ENCODE results near the gene AVPI1. TPM values are rescaled to one million over a fixed set of nuclear protein-coding genes. Genes with fewer than 3 reads are reported as not detected.
"Not testable (repeated sequence)": the region's sequence is repeated elsewhere in the genome, so short reads cannot be mapped to it uniquely, and the experiment has no call there.

AVPI1 gene
- total and polyA plus RNA-seq, 8 donors: 2.3 to 38.2 (median 19.6) TPM

DNA sequence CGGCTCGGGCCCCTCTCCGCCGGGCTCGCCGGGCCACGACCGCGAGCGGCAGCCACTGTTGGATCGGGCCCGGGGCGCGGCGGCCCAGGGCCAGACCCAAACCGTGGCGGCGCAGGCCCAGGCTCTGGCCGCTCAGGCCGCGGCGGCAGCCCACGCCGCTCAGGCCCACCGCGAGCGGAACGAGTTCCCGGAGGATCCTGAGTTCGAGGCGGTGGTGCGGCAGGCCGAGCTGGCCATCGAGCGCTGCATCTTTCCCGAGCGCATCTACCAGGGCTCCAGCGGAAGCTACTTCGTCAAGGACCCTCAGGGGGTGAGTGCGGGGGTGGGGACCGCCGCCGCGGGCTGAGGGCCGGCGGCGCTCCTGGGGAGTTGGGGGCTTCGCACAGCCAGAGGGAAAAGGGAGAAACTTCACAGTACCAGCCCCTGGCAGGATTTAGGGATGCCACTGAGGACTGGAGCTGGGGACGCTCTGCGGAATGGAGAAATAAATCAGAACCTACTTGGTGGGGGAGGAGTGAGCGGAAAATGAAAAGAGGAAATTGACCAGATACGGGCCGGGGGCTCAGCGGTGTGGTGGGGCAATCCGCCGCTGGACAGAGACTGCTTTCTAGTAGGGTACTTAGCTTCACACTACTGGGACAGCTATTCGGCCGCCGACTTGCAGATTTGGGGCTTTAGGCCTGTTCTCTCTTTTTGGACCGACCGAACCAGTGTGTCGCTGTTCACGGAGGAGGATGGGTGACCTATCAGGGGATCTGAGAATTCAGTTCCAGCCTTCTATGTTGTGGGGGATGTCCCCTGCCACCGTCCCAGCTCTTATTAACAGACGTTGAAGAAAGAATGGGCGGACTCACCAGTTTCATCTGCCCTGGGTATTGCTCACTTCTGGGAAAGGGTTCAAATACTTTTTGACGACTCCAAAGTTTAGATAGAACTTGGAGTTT, 45.9 kb downstream of the AVPI1 start:
- H3K9me3 ChIP-seq: no peaks in the 10 kb centered on the region
- H3K4me1 ChIP-seq: peaks cover 15 to 34% (median 23%) of the 10 kb centered on the region in 4 donors
- intact Hi-C loops (cut with DNase I; ENCODE audit: low total_unique reads): no loop called here
- H3K36me3 ChIP-seq: peaks cover 0 to 26% (median 18%) of the 10 kb centered on the region in 4 donors
- peak overlapping the region; percentile 73 to 94 (median 89) for H3K4me3 ChIP-seq
- WGBS, 5 donors: 1% methylated on average over 33 to 67 of the region's 67 CpGs
- H3K27ac ChIP-seq: peak overlapping the region; percentile 82 to 95 (median 89)
- no peaks in the 10 kb centered on the region for H3K27me3 ChIP-seq
- TF ChIP-seq EP300 (IDR thresholded peaks at IDR 0.05) (no peak), POLR2A (IDR thresholded peaks at IDR 0.05) (no peak), POLR2AphosphoS5 (IDR thresholded peaks at IDR 0.05) (no peak)
- TF ChIP-seq, protein P1, sequence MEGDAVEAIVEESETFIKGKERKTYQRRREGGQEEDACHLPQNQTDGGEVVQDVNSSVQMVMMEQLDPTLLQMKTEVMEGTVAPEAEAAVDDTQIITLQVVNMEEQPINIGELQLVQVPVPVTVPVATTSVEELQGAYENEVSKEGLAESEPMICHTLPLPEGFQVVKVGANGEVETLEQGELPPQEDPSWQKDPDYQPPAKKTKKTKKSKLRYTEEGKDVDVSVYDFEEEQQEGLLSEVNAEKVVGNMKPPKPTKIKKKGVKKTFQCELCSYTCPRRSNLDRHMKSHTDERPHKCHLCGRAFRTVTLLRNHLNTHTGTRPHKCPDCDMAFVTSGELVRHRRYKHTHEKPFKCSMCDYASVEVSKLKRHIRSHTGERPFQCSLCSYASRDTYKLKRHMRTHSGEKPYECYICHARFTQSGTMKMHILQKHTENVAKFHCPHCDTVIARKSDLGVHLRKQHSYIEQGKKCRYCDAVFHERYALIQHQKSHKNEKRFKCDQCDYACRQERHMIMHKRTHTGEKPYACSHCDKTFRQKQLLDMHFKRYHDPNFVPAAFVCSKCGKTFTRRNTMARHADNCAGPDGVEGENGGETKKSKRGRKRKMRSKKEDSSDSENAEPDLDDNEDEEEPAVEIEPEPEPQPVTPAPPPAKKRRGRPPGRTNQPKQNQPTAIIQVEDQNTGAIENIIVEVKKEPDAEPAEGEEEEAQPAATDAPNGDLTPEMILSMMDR (IDR thresholded peaks at IDR 0.05): no peak
- peak in 1 of 2 donors; percentile 50 for DNase-seq

DNA sequence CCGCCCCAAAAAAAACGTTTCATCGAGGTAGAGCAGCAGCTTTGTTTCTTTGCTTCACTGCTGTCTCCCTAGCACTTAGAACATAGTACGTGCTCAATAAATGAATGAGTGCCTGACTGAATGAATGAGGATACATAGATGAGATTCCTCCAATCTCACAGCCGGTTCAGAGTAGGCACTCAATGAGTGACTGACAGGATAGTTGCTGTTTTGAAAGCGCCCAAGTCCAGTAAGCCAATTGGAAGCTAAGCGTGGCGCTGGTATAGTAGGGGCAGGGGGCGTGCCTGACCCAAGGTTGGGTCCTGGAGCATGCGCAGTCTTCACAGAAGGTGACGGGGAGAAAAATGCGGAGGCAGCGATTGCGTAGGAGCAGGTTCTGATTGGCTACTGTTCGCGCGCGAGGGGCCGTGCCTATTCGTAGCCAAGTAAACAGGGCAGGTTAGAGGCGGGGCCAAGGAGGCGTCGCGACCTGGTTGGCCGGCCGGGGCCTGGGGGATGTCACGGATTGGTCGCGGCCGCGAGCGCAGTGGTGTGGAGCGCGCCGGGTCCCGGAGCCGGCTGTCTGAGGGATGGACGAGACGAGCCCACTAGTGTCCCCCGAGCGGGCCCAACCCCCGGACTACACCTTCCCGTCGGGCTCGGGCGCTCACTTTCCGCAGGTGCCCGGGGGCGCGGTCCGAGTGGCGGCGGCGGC, 46.7 kb downstream of the AVPI1 start, which contains the start of gene PI4K2A:
Gene PI4K2A (plus strand): TSS at position 498 of the 694 bp plus-strand sequence. CDS start 72 bp downstream, at position 570.
- Histone ChIP-seq H3K27ac (peak within 1 kb of the TSS; percentile 82 to 95 (median 89)), H3K27me3 (no peaks in the 10 kb centered on the region), H3K4me1 (peaks cover 15 to 34% (median 23%) of the 10 kb centered on the region in 4 donors), H3K4me3 (peak within 1 kb of the TSS; percentile 73 to 94 (median 89)), H3K9me3 (no peaks in the 10 kb centered on the region), H3K36me3 (peaks cover 0 to 18% (median 13%) of the 10 kb centered on the region in 4 donors)
- peak; percentile 99 to 100 for DNase-seq
- 2 to 5% (median 3%) methylated on average over 21 to 54 of the region's 54 CpGs for WGBS, 5 donors
- intact Hi-C loops (cut with DNase I; ENCODE audit: low total_unique reads): no loop called here
- TF ChIP-seq, protein P1 (IDR thresholded peaks at IDR 0.05): peak in 1 of 7 experiments; percentile 12
- TF ChIP-seq POLR2AphosphoS5 (IDR thresholded peaks at IDR 0.05) (peak; percentile 62 to 82 (median 81)), POLR2A (IDR thresholded peaks at IDR 0.05) (no peak), EP300 (IDR thresholded peaks at IDR 0.05) (no peak)

DNA sequence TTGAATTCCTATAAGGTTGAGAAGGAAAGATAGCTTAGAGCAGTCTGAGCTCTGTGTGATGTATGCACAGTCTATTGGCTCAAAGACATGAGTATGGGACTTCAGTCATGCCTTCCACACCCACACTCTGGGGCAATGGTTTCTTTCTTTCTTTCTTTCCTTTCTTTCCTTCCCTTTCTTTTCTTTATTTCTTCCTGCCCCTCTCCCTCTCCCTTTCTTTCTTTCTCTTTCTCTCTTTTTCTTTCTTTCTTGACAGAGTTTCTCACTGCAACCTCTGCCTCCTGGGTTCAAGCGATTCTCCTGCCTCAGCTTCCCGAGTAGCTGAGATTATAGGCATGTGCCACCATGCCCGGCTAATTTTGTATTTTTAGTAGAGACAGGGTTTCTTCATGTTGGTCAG, 48.0 kb downstream of the AVPI1 start:
- intact Hi-C loops (cut with DNase I; ENCODE audit: low total_unique reads); H3K9me3 ChIP-seq; DNase-seq; H3K27ac ChIP-seq; H3K27me3 ChIP-seq; H3K36me3 ChIP-seq; H3K4me3 ChIP-seq: not testable (repeated sequence)
- H3K4me1 ChIP-seq: peaks cover 15 to 34% (median 23%) of the 10 kb centered on the region in 4 donors
- 83 to 95% (median 87%) methylated on average over 3 of the region's 3 CpGs for WGBS, 5 donors

DNA sequence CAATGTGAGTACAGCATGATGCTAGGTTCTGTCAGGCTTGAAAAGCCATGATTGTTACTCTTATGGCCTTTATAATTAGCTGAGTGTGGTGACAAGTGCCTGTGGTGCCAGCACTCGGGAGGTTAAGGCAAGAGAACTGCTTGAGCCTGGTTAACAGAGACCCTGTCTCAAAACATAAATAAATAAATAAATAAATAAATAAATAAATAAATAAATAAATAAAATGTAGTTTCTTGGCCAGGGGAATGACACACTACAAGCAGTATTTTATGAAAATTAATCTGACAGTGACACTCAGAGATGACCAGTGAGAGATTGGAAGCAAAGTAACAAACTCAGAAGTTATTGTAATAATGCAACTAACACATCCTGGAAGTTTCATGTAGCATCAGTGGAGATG, 51.5 kb downstream of the AVPI1 start:
- TF ChIP-seq POLR2A (IDR thresholded peaks at IDR 0.05) (no peak), POLR2AphosphoS5 (IDR thresholded peaks at IDR 0.05) (no peak), EP300 (IDR thresholded peaks at IDR 0.05) (no peak)
- TF ChIP-seq, protein P1 (IDR thresholded peaks at IDR 0.05): no peak
- WGBS, 5 donors: 82 to 95% (median 94%) methylated on average over 1 of the region's 1 CpG

More for the DNA sequence above, 51.5 kb downstream of the AVPI1 start:
- Histone ChIP-seq H3K4me1 (peaks cover 6 to 21% (median 14%) of the 10 kb centered on the region in 4 donors), H3K27ac (no peak overlapping the region), H3K4me3 (no peak overlapping the region), H3K27me3 (no peaks in the 10 kb centered on the region), H3K9me3 (no peaks in the 10 kb centered on the region), H3K36me3 (no peaks in the 10 kb centered on the region)
- no peak for DNase-seq
- intact Hi-C loops (cut with DNase I; ENCODE audit: low total_unique reads): no loop called here
